WTC11 (cell line): Measurements from ENCODE around the gene TMEM169.

Experiments
- CBFB ChIP-seq: sonication (generic); formaldehyde crosslinking; IDR thresholded peaks from 2 replicates; pipeline ENCODE4 v1.8.1; 2022; ENCODE audit warnings: mild to moderate bottlenecking, low read depth, missing genetic modification reagents
- CTCF ChIP-seq: fragments of 200-600 bp; IDR thresholded peaks from 2 replicates; pipeline ENCODE4 v1.8.0; 2022; ENCODE audit warnings: antibody characterized with exemption
- FOXP1 ChIP-seq: sonication (generic); formaldehyde crosslinking; IDR thresholded peaks from 2 replicates; pipeline ENCODE4 v1.8.0; 2022; ENCODE audit warnings: missing genetic modification reagents, mild to moderate bottlenecking, moderate library complexity, borderline replicate concordance
- GABPB1 ChIP-seq: sonication (generic); formaldehyde crosslinking; IDR thresholded peaks from 2 replicates; pipeline ENCODE4 v1.8.1; 2023; ENCODE audit warnings: mild to moderate bottlenecking, missing genetic modification reagents
- MAX ChIP-seq: sonication (generic); formaldehyde crosslinking; IDR thresholded peaks from 2 replicates; pipeline ENCODE4 v1.8.0; 2022; ENCODE audit warnings: mild to moderate bottlenecking, missing genetic modification reagents
- NFYB ChIP-seq: sonication (generic); formaldehyde crosslinking; conservative IDR thresholded peaks from 2 replicates; pipeline ENCODE4 v1.8.0; 2022; ENCODE audit warnings: low read depth, missing genetic modification reagents
- PREB ChIP-seq: sonication (generic); formaldehyde crosslinking; IDR thresholded peaks from 2 replicates; pipeline ENCODE4 v1.8.1; 2022; ENCODE audit warnings: mild to moderate bottlenecking, missing genetic modification reagents, moderate library complexity, borderline replicate concordance
- SMAD4 ChIP-seq: sonication (generic); formaldehyde crosslinking; IDR thresholded peaks from 2 replicates; pipeline ENCODE4 v1.8.0; 2022; ENCODE audit warnings: mild to moderate bottlenecking, missing genetic modification reagents
- TP53 ChIP-seq: sonication (generic); formaldehyde crosslinking; IDR thresholded peaks from 2 replicates; pipeline ENCODE4 v1.8.1; 2023; ENCODE audit warnings: mild to moderate bottlenecking, missing genetic modification reagents

GRCh38 chr2:216047397-216047796 lies 34.3 kb upstream of the TMEM169 start:
- TF ChIP-seq CTCF (no peak), TP53 (CRISPR knock-in tag) (no peak), GABPB1 (CRISPR knock-in tag) (no peak), FOXP1 (CRISPR knock-in tag) (no peak), PREB (CRISPR knock-in tag) (no peak), SMAD4 (no peak), NFYB (CRISPR knock-in tag) (no peak), CBFB (CRISPR knock-in tag) (no peak), MAX (CRISPR knock-in tag) (no peak)
